HG02938 (cell line): ENCODE results near the gene CC2D1B.

Experiments
- ATAC-seq: cut with Tn5 transposase; IDR thresholded peaks from one replicate; pipeline ENCODE4 v1.9.1; 2021; ENCODE audit warnings: mild to moderate bottlenecking, moderate library complexity; ENCODE audit not compliant: unreplicated experiment

The CC2D1B gene

GRCh38 chr1:52360595-52360968 lies 5.4 kb downstream of the CC2D1B start:
- ATAC-seq = no peak

DNA sequence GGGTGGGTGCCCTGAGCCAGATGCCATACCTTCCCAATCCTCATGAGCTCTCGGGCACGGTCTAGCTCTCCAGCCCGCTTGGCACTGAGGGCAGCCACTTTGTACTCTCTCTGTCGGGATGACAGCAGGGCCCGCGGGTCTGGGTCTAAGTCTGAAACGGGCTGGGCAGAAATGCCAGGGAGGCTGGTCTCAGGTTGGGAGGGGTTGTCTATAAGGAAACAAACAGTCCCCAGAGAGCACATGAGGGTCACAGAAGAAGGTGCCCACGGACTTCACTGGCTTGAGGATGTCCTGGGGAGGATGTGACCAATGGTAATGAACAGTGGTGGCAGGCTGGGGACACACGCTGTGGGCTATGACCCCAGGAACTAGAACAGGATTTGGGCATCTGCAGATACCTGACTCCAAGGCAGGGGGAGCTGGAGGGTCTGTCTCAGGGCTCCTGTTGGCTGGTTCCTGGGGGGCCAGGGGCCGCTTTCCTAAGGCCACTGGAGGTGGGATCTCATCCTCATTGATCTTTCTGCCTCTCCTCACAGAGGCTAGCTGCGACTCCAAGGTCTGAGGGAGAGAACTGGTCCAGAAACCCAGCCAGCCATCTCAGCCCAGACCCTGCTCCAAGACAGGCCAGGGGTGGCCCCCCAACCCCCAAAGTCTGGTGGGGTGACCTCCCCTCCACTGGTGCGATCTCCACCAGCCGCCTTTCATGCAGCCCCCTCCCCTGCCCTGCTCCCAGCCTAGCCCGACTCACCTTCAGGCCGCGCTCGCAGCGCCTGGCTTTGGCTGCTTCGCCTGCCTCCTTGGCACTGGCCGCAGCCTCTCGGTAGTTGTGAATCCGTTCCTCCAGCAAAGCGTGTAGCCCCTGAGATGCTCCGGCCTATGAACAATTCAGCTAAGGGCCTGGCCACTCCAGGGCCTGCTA lies 6.1 kb downstream of the CC2D1B start:
- no peak for ATAC-seq

GRCh38 chr1:52358851-52359497 lies 7.0 kb downstream of the CC2D1B start:
- no peak for ATAC-seq

- no peak for ATAC-seq
Measured at GRCh38 chr1:52357397-52357796, 8.6 kb downstream of the CC2D1B start.

GRCh38 chr1:52356818-52357355 lies 9.1 kb downstream of the CC2D1B start:
- no peak for ATAC-seq

- no peak for ATAC-seq
Measured at GRCh38 chr1:52355847-52356505, 10.0 kb downstream of the CC2D1B start.

- ATAC-seq = no peak
Measured at GRCh38 chr1:52355436-52355835, 10.6 kb downstream of the CC2D1B start.

- no peak for ATAC-seq
Measured at GRCh38 chr1:52352690-52353089, 13.3 kb downstream of the CC2D1B start.

GRCh38 chr1:52348704-52349300 lies 17.2 kb downstream of the CC2D1B start:
- no peak for ATAC-seq

DNA sequence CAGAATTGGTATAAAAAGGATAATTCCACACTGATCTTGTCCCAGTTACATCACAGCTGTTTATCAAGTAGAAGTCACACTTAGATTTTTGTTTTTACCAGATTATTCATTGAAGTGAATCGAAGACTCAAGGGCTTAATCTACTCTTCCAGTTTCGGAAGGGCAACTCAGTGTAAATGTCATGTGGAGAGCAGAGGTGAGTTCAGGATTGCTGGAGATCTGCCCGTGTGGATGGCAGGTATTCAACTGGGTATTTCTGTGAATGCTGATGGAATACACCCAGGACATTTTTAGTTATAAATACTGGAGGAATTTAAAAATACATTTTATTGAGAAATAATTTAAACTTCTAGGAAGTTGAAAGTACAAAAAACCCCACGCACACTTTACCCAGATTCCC lies 19.4 kb downstream of the CC2D1B start:
- no peak for ATAC-seq

DNA sequence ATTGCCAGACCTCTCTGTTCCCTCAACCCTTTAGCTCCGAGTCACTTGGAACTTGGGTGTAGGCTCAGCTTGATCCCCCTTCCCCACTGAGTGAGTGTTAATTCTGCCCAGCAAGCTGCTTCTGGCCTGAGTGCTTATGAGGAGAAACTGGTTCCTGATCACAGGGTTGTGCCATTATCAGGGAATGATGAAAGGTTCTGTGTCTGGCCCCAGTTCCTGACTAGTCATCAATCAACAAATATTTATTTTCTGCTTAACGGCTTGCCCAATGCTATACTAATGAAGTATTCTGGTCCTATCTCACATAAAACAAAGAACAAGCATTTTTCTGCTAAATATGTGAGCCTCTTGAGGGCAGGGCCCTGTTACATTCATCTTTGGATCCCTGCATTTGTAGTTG lies 20.8 kb downstream of the CC2D1B start:
- ATAC-seq = no peak

DNA sequence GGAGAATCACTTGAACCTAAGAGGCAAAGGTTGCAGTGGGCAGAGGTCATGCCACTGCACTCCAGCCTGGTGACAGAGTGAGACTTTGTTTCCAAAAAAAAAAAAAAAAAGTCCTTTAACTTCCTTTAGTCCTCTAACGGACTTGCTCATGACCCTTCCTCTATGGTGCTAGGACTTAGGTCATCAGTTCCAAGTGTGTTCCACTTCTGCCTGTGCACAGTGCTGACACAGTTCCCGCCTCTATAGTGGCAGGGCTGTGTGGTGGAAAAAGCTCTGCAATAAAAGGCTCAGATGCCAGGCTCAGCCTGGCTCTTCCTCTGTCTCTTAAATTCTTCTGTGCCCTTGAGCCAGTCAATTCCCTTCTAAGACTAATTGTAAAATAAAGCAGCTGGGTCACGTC lies 22.0 kb downstream of the CC2D1B start:
- no peak for ATAC-seq

DNA sequence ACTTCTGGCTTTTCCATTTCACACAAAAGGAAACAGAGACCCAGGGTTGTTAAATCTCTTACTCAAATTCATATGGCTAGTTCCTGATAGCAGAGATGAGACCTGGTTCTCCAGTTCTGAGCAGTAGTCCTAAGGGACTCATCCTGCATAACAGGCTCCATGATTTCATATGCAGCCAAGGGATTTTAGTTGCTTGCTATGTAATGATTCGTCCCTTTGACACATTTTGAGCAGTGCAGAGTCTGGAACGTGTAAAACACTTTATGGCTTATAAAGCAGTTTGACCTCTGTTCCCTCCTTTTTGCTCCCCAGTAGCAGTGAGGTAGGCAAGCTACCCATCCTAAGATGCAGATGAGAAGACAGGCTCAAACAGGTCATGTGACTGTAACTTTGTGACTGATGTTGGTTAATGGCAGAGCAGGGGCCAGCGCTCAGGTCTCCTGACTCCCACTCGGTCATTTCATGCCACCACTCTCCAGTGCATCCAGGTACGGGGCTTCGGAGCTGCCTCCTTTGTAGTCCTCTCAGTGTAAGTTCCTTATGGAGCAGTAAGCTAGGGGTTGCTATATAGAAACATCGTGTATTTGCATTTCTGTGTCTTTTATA lies 24.2 kb downstream of the CC2D1B start:
- ATAC-seq = no peak

- ATAC-seq = no peak
Measured at GRCh38 chr1:52337439-52337838, 28.6 kb downstream of the CC2D1B start.

- ATAC-seq = no peak
Measured at GRCh38 chr1:52334906-52335528, 31.0 kb downstream of the CC2D1B start.

DNA sequence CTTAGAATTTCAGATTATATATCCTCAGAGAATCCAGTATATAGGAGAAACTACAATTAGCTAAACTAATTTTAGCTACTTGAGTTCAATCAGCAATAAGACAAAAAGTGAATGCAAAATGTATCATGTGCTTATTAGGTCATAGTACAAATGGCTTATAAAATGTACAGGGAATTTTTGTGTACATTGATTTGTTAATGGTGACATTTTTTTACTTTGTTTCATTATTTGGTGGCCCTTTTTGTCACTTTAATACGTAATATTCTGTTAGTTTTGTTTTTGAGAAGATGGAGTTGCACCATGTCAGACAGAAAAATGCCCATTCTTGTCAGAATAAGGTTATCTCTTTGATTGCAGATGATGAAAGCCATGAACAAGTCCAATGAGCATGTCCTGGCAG lies 33.6 kb downstream of the CC2D1B start:
- ATAC-seq = no peak

DNA sequence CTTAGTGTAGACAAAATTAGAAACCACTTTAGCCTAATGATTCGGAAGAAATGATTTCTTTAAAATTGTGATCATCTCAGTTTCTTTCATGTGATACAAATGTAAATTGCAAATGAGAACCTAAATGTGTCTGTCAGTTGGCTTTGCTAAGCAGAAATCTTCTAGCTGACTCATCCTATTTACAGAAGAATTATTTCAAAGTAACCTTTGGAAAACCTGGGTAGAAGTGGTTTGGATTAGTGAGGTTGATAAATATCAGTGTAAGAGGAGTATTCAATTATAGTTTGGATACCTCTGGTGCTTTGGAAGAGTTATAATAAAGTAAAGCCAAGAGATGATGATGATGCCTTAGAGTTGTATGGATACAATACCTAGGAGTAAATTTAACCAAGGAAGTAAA lies 37.4 kb downstream of the CC2D1B start:
- no peak for ATAC-seq

DNA sequence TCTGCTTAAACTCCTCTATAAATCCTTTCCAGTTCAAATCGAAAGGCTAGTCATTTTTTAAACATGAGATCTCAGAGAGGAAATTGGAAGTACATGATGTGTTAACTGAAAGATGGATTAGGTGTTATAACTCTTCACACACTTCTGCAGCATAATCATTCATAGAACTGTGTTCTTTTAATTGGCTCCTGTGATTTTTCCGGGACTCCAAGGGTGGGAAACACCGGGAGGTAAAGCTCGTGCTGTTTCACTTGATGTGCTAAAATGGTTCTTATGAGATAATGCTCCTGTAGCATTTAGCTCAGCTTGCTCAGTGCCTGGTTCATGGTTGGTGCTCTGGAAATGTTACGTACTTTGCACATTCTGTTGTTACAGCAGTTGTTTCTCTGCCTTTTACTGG lies 40.2 kb downstream of the CC2D1B start:
- no peak for ATAC-seq

DNA sequence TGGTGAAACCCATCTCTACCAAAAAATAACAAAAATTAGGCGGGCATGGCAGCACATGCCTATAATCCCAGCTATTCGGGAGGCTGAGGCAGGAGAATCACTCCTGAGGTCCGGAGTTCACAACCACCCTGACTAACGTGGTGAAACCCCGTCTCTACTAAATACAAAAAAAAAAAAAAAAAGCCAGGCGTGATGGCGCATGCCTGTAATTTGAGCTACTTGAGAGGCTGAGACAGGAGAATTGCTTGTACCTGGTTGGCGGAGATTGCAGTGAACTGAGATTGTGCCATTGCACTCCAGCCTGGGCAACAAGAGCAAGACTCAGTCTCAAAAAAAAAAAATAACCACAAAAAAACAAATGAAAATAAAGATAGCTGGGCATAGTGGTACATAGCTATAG lies 42.3 kb downstream of the CC2D1B start:
- no peak for ATAC-seq

GRCh38 chr1:52321061-52321460 lies 44.9 kb downstream of the CC2D1B start:
- ATAC-seq = no peak
